HG02678 (cell line): Measurements from ENCODE around the gene MARK2.
"Not testable (repeated sequence)": the region's sequence is repeated elsewhere in the genome, so short reads cannot be mapped to it uniquely, and the experiment has no call there.

Experiments used
- ATAC-seq: cut with Tn5 transposase; IDR thresholded peaks from one replicate; pipeline ENCODE4 v1.9.1; 2021; ENCODE audit warnings: mild to moderate bottlenecking, moderate library complexity; ENCODE audit not compliant: unreplicated experiment

The MARK2 gene

DNA sequence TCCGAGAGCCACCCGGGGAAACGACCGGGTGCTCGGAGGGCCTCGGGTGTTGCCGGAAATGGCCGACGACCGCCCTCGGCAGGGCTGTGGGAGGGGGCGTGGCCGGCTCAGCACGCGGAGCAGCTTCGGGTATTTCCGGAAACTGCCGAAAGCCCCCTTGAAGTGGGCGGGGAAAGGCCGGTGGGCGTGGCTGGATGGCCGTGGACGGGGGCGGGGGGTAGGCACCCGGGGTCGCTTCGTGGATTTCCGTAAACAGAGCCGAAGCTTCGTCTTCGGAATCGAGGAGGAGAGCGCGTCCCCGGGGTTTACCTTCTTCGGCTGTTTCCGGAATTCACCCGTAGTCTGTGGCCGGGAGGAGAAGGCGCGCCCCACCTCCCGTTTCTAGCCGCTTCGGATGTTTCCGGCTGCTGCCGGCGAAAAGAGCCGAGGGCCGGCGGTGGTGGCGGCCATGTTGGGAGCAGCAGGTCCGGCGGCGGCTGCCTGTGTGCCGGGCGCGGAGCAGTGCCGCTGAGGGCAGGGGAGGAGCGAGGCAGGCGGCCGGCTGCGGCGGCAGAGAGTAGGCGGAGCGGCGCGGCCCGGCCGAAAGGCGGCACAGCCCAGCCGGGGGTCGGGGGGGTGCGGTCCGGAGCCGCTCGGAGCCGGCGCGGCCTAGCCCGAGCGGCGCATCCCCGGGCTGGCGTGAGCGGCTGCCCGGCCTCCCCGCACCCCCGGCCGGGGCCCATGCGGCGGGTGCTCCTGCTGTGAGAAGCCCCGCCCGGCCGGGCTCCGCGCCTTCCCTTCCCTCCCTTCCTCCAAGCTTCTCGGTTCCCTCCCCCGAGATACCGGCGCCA, at the start of gene MARK2:
Gene MARK2, plus strand, starts transcription at position 433 of the 830 bp plus-strand sequence. Its CDS starts 397 bp downstream, at position 830.
- ATAC-seq = peak; percentile 79

DNA sequence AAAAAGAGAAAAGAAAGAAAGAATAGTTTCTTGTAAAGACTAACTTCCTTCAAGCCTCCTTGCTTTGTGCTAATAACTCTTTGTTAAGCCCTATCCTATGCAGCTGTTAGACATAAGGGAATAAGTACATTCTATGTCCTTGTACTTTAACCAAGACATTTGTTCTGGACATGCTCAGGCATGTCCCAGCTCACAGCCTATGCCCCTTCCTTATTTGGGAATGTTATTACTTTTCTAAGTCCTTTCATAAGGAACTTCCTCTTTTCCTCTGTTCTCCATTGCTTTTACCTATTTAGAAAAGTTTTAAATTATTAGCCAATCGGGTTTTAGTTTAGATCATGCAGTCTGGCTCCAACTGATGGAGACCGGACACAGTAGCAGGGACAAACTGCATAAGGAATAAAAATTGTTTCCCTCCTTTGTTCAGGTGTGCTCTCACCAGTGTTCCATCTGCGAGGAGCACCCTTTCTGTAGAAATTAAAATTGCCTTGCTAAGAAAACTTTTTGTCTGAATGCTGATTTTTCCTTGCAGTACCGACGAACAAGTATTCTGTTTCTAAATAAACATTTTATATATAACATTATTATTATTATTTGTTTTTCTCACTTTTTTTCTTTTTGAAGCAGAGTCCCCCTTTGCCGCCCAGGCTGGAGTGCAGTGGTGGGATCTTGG, 47.3 kb upstream of the MARK2 start:
- ATAC-seq = no peak

DNA sequence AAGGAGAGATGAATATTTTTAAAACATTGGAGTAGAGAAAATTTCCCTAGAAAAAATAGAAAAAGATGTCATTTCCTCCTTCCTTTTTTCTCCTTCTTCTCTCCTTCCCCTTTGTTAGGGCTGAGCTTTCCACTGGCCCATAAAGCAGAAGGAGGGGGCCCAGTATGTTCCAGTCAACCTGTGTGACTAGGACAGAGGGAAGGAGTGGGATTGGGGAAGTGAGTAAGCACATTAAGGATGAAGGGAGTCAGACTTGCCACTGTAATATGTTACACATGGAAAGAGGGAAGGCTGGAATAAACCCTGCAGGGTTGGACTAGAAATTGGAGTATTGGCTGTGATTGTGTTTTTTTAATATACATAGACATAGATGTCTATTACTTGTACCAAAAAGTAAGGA, 45.7 kb upstream of the MARK2 start:
- no peak for ATAC-seq

DNA sequence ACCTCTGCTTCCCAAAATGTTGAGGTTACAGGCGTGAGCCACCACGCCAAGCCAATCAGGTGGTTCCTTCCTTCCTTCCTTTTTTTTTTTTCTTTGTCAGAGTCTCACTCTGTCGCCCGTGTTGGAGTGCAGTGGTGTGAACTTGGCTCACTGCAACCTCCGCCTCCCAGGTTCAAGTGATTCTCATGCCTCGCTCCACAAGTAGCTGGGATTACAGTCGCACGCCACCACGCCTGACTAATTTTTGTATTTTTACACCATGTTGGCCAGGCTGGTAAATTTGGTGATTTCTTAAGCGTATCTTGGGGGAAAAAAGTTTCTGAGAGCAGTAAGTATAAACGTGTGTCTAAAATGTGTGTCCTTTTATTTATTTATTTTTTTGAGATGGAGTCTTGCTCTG, 43.8 kb upstream of the MARK2 start:
- no peak for ATAC-seq

DNA sequence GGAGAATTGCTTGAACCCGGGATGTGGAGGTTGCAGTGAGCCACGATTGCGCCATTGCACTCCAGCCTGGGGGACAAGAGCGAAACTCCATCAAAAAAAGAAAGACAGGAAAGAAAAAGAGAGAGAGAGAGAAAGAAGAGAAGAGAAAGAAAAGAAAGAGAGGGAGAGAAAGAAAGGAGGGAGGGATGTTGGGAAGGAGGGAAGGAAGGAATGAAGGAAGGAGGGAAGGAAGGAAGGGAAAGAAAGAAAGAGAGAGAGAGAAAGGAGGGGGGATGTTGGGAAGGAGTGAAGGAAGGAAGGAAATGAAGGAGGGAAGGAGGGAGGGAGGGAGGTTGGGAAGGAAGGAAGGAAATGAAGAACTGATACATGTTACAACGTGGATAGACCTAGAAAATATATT, 38.0 kb upstream of the MARK2 start:
- ATAC-seq = no peak

DNA sequence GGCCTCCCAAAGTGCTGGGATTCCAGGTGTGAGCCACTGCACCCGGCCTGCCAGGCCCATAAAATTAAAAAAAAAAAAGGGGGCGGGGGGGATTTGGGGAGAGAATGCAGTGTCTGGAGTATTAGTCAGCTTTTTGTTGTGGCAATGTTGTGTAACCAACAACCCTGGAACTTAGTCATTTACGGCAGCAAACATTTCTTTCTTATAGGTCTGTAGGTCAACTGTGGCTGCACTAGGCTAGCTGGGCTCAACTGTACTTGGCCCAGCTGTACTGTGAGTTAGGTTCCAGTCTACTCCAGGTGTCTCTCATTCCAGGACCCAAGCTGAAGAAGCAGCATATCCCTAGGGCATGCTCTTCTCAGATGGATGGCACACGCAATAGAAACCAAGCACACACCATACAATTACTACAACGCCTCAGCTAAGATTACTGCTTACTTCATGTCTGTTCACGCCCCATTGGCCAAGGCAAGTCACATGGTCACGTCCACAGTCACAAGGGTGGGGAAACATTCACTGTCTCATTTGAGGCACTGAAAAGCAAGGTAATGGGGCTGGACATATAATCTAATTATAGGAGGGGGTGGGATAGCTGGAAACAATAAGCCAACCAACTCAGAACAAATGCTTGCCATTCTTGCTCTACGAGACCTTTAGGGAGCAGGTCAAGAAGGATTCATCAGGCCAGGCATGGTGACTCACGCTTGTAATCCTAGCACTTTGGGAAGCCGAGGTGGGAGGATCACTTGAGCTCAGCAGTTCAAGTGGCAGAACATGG, 36.1 kb upstream of the MARK2 start:
- no peak for ATAC-seq

DNA sequence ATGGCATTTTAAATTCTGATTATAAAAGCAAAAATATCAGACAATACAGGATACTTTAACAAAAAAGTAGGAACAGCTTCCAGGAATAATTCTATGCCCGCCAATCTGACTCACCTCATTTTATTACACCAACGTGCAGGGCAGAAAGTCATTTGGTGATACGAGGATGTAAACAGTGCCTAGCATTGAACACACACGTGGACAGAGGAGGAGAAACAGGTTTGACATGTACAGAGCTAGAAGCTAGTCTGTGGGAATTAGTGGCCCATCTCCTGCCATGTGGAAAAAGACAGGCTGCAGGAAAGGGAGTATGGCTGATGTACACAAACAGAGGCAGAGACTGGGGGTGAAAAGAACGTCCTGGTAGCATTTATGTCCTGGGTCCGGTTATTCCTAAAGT, 34.7 kb upstream of the MARK2 start:
- ATAC-seq = no peak

DNA sequence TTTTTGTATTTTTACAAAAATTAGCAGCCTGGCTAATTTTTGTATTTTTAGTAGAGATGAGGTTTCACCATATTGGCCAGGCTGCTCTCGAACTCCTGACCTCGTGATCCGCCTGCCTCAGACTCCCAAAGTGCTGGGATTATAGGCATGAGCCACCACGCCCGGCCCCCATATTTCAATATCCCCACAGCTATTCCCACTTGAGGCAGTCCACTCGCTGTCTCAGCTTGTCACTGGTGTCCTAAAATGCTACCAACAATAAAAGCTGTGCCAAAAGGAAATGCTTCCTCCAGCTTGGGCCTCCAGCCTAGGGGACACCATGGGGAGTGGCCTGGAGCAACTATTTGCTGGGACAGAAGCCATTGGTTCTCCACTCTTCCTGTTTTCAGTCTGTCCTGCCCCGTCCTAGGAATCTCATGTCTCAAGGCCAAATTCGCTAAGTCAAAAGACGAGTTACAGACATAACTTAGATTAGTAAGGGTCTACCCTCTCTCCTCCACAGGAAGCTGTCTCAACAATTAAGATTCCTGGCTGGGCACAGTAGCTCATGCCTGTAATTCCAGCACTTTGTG, 33.0 kb upstream of the MARK2 start:
- no peak for ATAC-seq

DNA sequence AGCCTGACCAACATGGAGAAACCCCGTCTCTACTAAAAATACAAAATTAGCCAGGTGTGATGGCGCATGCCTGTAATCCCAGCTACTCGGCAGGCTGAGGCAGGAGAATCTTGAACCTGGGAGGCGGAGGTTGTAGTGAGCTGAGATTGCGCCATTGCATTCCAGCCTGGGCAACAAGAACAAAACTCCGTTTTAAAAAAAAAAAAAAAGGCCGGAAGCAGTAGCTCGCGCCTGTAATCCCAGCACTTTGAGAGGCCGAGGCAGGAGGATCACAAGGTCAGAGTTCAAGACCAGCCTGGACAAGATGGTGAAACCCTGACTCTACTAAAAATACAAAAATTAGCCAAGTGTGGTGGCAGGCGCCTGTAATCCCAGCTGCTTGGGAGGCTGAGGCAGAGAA, 28.5 kb upstream of the MARK2 start:
- not testable (repeated sequence) for ATAC-seq

DNA sequence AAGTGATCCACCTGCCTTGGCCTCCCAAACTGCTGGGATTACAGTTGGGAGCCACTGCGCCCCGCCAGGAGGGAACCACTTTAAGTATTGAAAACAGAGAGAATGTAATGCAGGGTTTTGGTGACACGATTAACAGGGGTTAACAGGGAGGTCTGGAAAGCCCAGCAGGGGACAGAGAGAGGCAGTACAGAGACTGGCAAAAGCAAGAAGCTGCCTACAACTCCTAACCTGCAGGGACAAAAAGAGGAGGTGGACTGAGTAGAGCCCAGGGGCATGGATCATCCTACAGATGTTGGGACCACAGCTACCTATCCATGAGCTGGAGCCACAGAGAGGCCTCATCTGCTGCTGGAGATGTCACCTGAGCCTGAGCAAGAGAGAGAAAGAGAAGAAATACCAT, 27.4 kb upstream of the MARK2 start:
- ATAC-seq = no peak

DNA sequence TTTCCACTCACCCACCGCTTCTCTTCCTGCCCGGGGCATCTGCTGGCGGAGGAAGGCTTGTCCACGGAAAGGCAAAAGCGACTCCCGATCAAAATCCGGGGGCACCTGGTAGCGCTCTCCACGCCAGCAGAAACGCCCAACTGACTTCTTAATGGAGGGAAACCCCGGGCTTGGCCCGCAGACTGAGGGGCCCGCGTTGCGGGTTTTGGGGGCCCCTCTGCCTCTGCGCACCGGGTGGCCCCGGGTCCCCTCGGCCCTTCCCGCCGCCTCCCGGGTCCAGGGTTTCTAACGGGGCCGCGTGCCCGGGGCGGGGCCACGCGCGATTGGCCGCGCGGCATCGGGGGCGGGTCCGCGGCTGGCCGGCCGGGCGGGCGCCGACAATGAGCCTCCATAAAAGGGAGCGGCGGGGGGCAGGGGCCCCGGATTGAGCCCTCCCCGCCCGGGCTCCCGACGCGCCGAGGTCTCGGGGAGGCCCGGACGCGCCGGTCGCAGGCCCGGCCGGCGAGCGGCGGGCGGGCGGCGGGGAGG, 25.8 kb upstream of the MARK2 start, which contains the start of gene SPINDOC:
Gene SPINDOC, plus strand, starts transcription at position 422 of the 528 bp plus-strand sequence. CDS start 231 bp downstream, outside the sequence.
- peak; percentile 89 for ATAC-seq

DNA sequence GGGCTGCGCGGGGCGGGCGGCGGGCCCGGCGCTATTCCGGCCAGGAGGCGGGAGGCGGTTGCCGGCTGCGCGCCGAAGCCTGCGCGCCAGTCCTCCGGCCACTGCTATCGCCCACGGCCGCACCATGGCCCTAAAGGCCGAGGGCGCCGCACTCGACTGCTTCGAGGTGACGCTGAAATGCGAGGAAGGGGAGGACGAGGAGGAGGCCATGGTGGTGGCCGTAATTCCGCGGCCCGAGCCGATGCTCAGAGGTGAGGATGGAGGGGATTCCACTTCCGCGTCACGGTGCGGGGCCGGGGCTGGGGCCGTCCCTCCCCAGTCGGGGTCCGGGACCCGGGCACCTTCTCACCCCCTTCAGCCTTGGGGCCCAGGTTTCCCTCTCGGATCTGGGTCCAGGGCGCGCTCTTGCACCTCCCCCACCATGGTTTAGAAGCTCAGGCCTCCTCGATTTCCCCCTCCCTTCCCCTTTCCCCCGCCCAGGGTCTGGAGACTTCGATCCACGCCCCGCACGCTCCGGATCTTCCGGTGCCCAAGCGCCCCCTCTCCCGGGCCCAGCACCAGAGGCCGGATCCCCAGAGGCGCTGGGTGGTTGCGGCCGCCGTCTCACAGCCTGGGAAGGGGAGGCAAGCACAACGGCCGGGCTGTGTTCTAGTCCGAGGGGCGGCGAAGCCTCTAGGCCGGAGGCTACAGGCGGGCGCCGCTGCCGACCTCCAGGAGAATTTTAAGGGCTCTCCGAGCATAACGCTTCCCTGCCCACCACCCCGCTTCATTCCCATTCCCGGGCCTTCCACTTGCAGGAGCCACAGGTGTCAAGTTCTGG, 25.1 kb upstream of the MARK2 start:
- ATAC-seq = peak; percentile 35

DNA sequence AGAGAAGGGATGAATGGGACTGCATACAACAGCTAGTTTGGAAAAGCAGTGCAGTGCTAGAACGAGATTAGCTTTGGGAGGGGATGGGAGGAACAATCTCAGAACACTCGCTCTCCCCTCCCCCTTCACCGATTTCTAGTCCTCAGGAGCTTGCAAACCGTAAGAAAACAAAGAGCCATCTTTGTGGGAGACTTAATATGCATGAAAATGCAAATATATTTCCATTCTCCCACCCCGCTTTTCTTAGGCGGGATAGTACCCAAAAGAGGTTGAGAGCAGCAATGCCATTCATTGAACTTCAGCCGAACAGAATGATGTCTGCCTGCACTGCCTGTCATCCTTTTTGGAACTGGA, 24.6 kb upstream of the MARK2 start:
- no peak for ATAC-seq

DNA sequence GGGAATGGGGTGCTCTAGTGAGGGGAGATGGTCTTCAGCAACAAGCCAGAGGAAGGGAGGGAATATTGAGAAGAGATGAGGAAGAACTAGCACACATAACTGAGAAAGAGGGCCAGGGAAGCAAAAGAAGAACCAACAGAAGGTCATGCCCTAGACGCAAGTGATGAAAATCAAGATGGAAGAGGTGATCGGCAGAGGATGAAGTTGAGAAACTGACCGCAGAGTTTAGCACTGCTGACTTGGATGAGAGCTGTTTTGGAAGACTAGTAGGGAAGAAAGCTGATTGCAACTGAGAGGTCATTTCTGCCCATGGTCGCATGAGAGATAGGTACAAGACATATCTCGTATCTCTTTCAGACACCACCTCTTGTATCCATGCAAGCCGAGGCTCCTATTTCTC, 22.7 kb upstream of the MARK2 start:
- ATAC-seq = no peak

DNA sequence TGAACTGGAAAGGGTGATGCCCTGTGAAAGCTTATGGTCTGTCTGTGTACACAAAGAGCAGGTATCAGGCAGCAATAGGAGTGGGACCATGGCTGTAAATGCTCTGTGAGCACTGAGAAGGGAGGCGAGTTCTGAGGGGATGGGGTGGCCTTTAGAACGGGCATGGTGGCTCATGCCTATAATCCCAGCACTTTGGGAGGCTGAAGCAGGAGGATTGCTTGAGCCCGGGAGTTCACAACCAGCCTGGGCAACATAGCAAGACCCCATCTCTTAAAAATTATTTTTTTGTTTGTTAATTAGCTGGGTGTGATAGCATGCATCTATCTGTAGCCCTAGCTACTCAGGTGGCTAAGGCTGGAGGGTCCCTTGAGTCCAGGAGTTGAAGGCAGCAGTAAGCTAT, 22.2 kb upstream of the MARK2 start:
- no peak for ATAC-seq

DNA sequence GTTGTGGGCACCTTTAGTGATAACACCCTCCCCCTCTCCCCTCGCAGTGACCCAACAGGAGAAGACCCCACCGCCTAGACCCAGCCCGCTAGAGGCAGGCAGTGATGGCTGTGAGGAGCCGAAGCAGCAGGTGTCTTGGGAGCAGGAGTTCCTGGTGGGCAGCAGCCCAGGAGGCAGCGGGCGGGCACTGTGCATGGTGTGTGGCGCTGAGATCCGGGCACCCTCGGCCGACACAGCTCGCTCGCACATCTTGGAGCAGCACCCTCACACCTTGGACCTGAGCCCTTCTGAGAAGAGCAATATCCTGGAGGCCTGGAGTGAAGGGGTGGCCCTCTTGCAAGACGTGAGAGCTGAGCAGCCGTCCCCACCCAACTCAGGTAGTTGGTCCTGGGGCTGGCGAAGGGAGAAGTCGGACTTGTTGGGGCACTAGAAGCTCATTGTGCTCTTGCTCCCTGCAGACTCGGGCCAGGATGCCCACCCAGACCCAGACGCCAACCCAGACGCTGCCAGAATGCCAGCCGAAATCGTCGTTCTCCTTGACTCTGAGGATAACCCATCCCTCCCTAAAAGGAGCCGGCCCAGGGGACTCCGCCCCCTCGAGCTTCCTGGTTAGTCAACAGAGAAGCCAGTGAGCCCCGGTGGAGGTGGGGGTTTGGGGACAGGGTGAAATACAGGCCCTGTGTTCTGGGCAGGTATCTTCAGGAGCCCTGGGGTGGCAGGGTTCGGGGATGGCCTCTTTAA, 21.0 kb upstream of the MARK2 start:
- ATAC-seq = no peak

DNA sequence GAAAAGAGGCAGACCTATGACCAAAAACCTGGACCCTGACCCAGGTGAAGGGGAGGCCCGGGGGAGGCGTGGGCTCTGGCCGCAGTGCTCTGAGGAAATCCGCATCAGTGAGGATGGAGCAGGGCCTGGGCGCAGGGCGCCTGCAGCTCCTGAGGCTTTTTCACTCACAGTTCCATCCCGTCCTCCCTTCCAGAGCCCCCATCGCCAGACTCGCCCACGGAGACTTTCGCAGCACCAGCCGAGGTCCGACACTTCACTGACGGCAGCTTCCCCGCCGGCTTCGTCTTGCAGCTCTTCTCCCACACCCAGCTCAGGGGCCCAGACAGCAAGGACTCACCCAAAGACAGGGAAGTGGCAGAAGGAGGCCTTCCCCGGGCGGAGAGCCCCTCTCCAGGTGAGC, 20.3 kb upstream of the MARK2 start:
- no peak for ATAC-seq

DNA sequence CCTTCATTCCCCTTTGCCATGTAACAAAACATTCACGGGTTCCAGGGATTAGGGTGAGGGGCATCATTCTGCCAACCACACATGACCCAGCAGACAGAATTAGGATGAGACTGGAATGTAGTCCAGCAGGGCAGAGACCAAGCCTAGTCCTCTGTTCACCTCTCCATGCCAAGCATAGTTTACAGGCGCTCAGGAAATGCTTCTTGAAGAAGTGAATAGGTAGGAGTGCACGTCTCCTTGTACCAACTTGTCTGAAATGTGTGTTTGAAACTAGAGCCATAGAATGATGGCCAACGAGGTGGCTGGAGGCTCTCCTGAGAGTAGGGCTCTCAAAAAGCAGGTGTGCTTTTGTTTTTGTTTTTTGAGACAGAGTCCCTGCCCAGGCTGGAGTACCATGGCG, 17.5 kb upstream of the MARK2 start:
- ATAC-seq = no peak

DNA sequence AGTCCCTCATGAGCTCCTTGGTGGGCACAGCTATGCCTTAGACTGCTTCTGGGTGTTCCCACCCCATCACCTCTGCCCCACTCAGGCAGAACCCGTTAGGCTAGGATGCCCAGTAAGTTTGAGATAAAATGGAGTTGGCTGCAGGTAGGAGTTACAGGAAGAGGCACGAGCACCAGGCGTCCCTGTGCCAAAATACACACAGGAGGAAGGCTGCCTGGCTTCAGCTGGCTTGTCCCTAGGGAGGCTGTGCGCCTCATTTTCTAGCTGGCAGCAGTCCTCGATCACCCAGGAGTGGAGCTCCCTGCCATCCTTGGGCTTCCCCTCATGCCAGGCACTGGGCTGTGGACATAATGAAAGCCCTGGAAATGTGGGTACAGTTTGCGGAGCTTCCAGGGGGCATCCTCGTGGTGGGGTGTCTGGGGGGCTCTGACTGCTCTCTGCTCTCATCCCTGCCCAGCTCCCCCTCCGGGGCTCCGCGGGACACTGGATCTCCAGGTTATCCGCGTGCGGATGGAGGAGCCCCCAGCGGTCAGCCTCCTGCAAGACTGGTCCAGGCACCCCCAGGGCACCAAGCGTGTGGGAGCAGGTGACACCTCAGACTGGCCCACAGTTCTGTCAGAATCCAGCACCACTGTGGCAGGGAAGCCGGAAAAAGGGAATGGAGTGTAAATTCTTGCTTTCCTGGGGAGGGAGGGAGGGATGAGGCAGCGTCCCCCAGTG, 12.3 kb upstream of the MARK2 start:
- no peak for ATAC-seq
